ENCODE measurements around the gene TRUB2.
"Not testable (repeated sequence)": the region's sequence is repeated elsewhere in the genome, so short reads cannot be mapped to it uniquely, and the experiment has no call there.

TRUB2 gene

DNA sequence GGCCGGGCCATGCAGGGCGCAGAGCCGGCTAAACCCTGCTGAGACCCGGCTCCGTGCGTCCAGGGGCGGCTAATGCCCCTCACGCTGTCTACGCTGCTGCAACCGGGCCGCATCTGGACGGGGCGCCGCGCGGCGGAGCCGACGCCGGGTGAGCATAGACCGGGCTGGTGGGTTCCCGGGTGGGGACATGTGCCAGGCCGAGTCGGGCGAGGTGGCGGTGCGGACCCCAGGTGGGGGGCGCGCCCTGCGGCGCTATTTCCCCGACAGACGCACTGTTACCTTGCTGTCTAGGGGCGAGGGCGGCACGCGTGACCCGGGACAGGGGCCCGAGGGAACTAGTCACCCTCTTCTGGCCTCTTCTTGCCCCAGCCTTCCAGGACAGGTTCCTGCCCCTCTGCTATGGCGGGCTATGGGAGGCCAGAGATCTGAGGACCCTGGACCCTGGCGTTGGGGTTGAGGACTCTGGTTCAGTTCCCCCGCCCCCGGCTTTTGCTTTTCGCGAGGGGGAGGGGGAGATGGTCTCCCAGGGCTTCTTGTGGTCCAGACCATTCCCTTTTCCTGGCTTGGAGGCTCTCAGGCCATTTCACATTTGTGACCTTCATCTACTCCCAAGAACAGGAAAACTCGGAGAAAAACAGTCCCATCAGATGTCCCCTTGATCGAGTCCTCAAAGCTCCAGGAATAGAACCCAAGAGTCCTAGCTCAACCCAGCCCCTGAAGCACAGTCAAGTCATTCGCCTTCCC lies 18.6 kb upstream of the TRUB2 start:
- no peak for DNase-seq

DNA sequence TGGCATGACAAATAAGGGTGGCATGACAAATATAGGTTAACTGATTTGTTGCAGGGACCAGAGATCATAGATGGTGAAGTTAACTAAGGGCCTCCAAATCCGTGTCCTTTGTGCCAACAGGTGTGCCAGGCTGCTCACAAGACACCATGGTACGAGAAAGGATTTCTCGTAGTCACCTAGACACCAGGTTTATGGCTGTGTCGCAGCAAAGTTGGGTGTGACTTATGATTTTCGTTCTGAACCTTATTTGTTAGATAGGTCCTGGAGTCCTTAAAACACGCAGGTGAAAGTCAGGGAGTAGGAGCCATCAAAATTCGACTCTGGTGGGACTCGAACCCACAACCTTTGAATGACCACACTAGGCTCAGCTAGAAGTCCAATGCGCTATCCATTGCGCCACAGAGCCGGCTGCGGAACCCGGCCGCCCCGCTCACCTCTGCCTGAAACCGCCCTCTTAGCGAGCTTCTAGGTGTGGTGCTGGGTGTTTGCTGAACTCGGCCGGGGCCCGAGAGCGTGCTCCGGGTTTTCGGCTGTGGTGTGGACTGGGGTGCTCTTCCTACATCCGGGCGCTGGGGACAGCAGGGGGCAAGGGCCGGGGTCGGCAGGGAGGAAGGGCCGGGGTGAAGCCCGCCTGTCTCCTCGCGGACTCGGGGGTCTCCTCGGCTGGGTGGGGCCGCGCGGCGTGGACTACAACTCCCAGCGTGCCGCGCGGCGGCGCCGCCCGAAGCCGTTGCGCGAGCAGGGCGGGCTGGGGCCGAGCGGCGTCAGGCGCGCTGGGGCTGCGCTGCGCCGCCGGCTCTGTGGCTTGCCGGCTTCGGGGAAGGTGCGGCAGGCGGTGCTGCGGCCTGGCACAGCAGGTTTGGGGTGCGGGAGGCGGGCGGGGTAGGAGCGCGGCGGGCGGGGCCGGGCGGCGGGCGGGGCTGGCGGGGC lies 17.8 kb upstream of the TRUB2 start, which contains the start of gene SLC27A4:
TSS of gene SLC27A4 (plus strand) at position 767 of the 930 bp plus-strand sequence. CDS start 2,606 bp downstream, outside the sequence.
- peak; percentile 87 for DNase-seq

DNA sequence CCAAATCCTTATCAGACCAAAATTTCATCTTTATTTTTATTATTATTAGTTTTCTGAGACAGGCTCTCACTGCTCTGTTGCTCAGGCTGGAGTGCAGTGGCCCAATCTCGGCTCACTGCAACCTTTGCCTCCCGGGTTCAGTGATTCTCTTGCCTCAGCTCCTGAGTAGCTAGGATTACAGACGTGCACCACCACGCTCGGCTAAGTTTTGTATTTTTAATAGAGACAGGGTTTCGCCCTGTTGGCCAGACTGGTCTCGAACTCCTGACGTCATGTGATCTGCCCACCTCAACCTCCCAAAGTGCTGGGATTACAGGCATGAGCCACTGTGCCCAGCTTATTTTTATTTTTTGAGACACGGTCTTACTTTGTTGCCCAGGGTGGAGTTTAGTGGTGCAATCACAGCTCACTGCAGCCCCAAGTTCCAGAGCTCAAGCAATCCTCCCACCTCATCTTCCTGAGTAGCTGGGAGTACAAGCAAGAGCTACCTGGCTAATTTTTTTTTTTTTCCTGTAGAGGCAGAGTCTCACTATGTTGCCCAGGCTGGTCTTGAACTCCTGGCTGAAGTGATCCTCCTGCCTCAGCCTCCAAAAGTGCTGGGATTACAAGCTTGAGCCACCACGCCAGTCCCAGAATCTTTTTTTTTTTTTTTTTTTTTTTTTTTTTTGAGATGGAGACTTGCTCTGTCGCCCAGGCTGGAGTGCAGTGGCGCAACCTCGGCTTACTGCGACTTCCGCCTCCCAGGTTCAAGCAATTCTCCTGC lies 16.8 kb upstream of the TRUB2 start:
- not testable (repeated sequence) for DNase-seq

DNA sequence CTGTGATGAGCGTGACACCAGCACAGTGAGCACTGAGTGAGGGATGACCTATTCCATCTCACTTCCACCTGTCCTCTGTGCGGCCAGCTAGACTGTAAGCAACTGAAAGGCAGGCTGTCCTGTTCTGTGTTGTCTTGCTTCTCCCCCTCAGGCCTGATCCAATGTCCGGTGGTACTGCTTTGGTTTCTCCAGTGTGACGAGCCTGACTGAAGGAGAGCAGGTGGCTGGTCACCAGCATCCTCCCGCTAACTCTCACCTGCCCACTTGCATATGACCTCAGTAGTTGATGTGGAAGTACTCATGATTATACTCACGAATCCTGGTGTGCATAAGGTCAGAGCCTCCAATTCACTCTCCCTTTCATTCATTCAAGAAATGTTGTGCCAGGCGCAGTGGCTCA lies 15.7 kb upstream of the TRUB2 start:
- no peak for DNase-seq

- no peak for DNase-seq
Measured at GRCh38 chr9:128335914-128336313, 13.7 kb upstream of the TRUB2 start.

DNA sequence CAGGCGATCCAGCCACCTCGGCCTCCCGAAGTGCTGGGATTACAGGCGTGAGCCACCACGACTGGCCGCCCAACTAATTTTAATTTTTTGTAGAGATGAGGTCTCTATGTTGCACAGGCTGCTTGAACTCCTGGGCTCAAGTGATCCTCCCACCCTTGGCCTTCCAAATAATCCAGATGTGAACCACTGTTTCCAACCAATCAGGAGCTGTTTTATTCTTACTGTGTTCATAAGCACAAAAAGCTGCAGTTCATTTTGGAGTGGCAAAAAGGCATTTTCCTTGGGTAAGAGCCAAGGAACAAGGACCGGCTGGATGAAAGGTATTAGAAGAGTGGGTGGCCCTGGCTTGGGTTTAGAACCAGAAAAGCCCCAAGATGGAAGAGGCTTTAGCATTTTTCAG lies 12.9 kb upstream of the TRUB2 start:
- DNase-seq = no peak

GRCh38 chr9:128333451-128333869 lies 11.2 kb upstream of the TRUB2 start:
- no peak for DNase-seq

DNA sequence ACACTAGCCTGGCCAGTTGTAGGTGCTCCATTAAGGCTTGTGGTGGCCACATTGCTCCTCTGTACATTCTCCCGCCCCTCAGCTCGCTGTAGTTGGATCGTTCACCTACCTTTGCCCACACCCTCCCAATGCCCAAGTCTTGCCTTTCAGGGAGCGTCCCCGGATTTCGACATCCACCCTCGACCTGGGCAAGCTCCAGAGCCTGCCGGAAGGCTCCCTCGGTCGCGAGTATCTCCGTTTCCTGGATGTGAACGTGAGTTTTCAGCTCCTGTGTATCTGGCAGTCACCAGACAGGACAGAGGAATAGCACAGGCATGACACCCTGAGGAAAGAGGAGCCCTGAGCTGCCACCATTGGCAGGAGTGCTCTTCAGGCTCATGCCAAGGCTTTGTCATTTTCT lies 3.4 kb upstream of the TRUB2 start:
- DNase-seq = no peak

GRCh38 chr9:128324401-128324800 lies 2.2 kb upstream of the TRUB2 start:
- no peak for DNase-seq

DNA sequence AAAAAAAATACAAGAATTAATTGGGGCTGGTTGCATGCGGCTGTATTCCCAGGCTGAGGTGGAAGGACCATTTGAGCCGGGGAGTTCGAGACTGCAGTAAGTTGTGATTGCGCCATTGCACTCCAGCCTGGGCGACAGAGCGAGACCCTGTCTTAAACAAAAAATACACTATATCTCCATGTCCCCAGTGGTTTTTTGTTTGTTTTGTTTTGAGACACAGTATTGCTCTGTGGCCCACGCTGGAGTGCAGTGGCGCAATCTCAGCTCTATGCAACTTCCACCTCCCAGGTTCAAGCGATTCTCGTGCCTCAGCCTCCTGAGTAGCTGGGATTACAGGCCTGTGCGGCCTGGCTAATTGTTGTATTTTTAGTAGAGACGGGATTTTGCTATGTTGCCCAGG lies 1.5 kb upstream of the TRUB2 start:
- no peak for DNase-seq

- DNase-seq = no peak
Measured at GRCh38 chr9:128323212-128323730, 1.0 kb upstream of the TRUB2 start.

GRCh38 chr9:128321879-128322403 lies 306 bp downstream of the TRUB2 start:
- DNase-seq = no peak

DNA sequence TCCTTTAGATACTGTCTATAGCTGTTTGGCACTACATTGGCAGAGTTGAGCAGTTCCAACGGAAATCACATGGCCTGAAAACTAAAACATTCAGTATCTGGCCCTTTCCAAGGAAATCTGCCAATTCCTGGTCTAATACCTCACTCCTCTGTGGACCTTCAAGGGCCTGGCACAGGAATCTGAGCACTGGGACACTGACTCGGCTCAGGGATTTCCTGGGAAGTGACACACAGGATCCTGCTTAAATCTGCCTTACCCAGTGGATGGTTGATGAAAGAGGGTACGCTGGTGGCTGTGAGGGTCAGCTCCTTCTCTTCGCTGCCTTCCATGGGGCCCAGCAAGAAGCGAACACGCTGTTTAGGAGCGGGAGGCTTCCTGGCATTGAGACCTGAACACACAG lies 904 bp downstream of the TRUB2 start:
- DNase-seq = no peak

DNA sequence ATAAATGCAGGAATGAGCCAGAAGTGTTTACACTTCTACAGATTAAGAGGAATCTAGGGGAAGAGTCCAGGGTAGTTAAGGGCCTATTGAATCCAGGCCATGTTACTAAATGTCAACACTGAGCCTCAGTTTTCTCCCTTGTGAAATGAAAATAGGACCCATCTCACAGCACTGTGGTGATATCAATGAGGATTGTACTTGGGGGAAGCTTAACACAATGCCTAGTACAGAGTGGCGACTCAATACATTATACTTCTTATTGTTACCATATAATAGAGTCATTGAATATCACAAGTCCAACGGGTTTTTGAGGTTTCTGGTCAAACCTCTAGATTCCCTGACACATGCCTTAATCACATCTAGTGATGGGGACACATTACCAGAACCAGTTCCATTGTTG lies 4.6 kb downstream of the TRUB2 start:
- DNase-seq = no peak

GRCh38 chr9:128316421-128316820 lies 5.8 kb downstream of the TRUB2 start:
- no peak for DNase-seq

- DNase-seq = no peak
Measured at GRCh38 chr9:128314697-128315096, 7.5 kb downstream of the TRUB2 start.

DNA sequence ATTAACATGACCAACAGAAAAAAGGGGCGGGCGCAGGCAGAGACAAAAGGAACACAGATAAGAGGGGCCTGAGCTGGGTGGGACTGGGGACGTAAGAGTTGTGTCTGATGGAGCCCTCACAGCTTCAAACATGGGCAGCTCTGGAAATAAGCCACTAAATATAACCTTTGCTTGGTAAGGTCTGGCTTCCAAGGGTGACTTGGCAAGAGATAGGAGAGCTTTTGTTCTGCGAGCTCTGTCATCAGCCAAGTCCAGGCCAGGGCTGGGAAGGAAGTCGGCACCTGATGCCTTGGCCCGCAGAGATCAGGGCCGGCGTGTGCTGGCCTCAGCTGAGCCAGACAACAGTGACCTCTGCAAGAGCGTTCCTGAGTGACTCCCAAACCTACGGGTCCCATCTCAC lies 11.8 kb downstream of the TRUB2 start:
- no peak for DNase-seq

DNA sequence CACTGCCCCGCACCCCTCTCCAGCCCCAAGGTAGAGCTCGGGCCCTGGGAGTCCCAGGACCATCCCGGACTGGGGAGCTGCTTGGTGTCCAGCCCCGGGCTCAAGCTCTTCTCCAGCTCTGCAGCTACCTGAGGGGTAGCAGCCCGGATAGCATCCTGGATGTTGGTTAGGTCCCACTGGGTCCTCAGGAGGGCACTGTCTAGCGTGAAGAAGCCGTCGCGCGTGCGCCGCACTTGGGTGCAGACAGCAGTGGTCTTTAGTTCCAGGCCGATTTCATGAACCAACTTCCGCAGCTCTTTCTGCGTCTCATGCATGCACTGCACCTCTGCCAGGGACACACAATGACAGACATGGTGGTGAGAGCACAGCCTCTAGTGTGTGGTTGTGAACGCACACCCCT lies 12.7 kb downstream of the TRUB2 start:
- no peak for DNase-seq

GRCh38 chr9:128304971-128305288 lies 17.3 kb downstream of the TRUB2 start:
- no peak for DNase-seq

DNA sequence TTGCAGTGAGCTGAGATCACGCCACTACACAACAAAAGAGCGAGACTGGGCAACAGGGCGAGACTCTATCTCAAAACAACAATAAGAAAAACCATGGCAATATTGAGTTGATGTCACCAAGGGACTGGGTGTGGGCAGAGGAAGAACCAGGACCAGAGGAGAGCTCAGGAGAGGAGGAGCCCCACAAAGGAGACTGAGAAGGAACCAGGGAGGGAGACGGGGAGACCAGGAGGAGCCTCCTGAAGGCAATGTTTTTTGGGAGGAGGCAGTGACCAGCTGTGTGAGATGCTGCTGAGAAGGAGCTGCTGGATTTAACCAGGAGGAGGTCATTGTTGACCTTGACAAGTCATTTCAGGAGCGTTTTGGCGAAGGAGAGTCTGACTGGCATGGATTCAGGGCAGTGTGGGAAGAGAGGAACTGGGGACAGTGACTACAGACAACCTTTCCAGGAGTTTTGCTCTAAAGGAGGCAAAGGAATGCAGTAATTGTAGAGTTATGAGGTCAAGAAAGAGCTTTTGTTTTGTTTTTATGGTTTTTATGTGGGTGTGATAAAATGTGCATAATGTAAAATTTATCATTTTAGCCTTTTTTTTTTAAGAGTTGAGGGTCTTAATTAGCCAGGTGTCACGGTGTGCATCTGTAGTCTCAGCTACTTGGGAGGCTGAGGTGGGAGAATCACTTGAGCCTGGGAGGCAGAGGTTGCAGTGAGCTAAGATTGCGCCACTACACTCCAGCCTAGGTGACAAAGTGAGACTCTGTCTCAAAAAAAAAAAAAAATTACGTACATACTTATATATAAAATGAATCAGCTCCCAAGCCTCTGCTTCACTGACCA lies 17.9 kb downstream of the TRUB2 start:
- DNase-seq = no peak

DNA sequence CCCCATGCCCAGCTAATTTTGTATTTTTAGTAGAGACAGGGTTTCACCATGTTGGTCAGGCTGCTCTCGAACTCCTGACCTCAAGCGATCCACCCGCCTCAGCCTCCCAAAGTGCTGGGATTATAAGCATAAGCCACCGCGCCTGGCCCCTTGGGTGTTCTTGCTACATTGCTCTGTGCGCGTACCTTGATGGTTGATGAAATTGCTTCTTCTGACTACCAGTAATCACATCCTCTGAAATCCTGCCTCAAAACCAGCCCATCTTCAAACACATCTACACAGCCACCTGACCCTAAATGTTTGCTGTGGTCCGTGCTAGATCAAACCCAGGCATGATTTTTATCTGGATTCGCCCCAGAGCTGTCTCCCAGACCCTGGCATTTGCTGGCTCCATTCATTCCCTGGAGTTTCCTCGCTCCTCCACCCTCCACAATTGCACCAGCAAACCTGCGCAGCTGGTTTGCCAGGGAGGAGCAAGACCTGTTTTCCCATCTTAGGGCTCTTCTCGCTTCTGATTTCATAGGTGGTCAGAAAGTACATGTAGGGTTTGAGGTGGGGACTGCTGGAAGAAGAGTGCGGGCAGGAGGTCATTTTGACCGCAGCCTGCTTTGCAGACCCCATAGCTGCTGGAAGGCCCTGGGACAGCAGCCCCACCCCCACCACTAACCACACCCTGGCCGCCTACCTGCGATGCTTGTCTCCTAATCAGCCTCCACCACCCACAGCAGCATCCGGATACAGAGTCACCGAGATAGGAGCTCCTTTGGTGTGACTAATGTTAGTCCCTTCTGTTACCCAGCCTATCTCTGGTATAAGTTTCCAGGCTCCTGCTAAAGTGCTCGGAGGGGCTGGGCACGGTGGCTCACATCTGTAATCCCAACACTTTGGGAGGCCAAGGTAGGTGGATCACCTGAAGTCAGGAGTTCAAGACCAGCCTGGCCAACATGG lies 23.4 kb downstream of the TRUB2 start:
- DNase-seq = no peak

All from activated CD4-positive, alpha-beta T cell treated with anti-CD3 and anti-CD28 coated beads, Interleukin-2, amount 50 U/mL, for 16 hours (primary cell).